Occipital lobe (tissue), 1 donor: Measurements from ENCODE around the gene BIK. TPM values are rescaled to one million over a fixed set of nuclear protein-coding genes. Genes with fewer than 3 reads are reported as not detected.

Source experiments
- total RNA-seq: library from RNA; depleted of rRNA; stranded (reverse); fragments of >200 nt; gene quantifications from one replicate; pipeline ENCODE4 v1.2.3, GENCODE V29; 2014

Gene BIK
- total RNA-seq, 1 donor from 2014 or later, result not detected

Other genes with a start within 250 kb of the BIK start
- gene PACSIN2, start 95.6 kb upstream of the BIK start, total RNA-seq, result 19.2 TPM
- 46.9 TPM for gene TTLL1, start 21.4 kb upstream of the BIK start, total RNA-seq
- 15.1 TPM for gene MCAT, start 32.6 kb downstream of the BIK start, total RNA-seq
- gene TSPO, start 40.8 kb downstream of the BIK start, total RNA-seq, result 51.5 TPM
- 31.4 TPM for gene TTLL12, start 76.4 kb downstream of the BIK start, total RNA-seq
- gene SCUBE1, start 232.6 kb downstream of the BIK start, total RNA-seq, result 21.2 TPM